Stimulated activated naive CD4-positive, alpha-beta T cell treated with Interleukin-2 at 50 U/mL for 16 hours (primary cell): ENCODE data around the gene UTS2.

ENCODE experiments used
- DNase-seq: peaks from one replicate; lab custom pipeline; 2025; lab: John Stamatoyannopoulos, UW

The UTS2 gene

GRCh38 chr1:7863756-7864328 lies 11.0 kb upstream of the UTS2 start:
- no peak for DNase-seq

- DNase-seq, result no peak
These were observed 9.6 kb upstream of the UTS2 start for GRCh38 chr1:7862211-7863060.

- DNase-seq, result no peak
These were observed 8.6 kb upstream of the UTS2 start for GRCh38 chr1:7861452-7861851.

GRCh38 chr1:7860130-7860529 lies 7.3 kb upstream of the UTS2 start:
- DNase-seq, result no peak

- DNase-seq, result no peak
These were observed 6.5 kb upstream of the UTS2 start for GRCh38 chr1:7859406-7859805.

- DNase-seq, result no peak
These were observed 5.1 kb upstream of the UTS2 start for GRCh38 chr1:7857985-7858384.

GRCh38 chr1:7857000-7857399 lies 4.1 kb upstream of the UTS2 start:
- DNase-seq, result no peak

- DNase-seq, result no peak
These were observed 3.5 kb upstream of the UTS2 start for GRCh38 chr1:7856345-7856744.

GRCh38 chr1:7853684-7854026 lies 790 bp upstream of the UTS2 start:
- no peak for DNase-seq

GRCh38 chr1:7850786-7851185 lies 2.1 kb downstream of the UTS2 start:
- DNase-seq, result no peak

GRCh38 chr1:7847599-7847998 lies 5.3 kb downstream of the UTS2 start:
- DNase-seq, result no peak

GRCh38 chr1:7846656-7847055 lies 6.2 kb downstream of the UTS2 start:
- DNase-seq, result no peak

- no peak for DNase-seq
These were observed 7.1 kb downstream of the UTS2 start for GRCh38 chr1:7845761-7846160.

GRCh38 chr1:7842517-7842916 lies 10.3 kb downstream of the UTS2 start:
- no peak for DNase-seq

- DNase-seq, result no peak
These were observed 13.3 kb downstream of the UTS2 start for GRCh38 chr1:7839526-7839925.

- DNase-seq, result no peak
These were observed 14.2 kb downstream of the UTS2 start for GRCh38 chr1:7838714-7839113.

GRCh38 chr1:7833035-7833434 lies 19.8 kb downstream of the UTS2 start:
- no peak for DNase-seq

GRCh38 chr1:7831458-7831857 lies 21.4 kb downstream of the UTS2 start:
- DNase-seq, result no peak

- DNase-seq, result peak; percentile 16
These were observed 25.5 kb downstream of the UTS2 start for GRCh38 chr1:7827126-7827955.

GRCh38 chr1:7826363-7826762 lies 26.5 kb downstream of the UTS2 start:
- no peak for DNase-seq

GRCh38 chr1:7824701-7825100 lies 28.2 kb downstream of the UTS2 start:
- no peak for DNase-seq

- no peak for DNase-seq
These were observed 31.6 kb downstream of the UTS2 start for GRCh38 chr1:7821282-7821681.
